ENCODE results near the gene SHC3.

SHC3 gene

DNA sequence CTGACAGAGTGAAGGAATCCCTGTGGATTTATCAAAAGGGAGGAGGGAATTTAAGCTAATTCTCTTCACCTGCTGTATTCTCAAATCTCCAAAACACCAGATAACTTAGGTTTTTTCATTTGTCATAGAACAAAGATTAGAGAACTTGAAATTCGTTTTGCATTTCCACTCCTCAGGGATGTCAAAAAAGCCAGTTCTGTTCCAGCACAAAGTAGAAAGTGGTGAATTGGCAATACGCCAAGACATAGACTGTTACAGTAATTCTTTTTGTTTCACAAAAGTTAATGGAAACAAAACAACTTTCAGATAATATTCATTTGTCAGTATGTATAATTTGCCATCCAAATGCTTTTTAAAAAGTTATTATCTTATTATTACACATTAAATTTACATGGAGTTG lies 172.4 kb downstream of the SHC3 start:
- H3K27me3 Mint-ChIP-seq = peaks cover 15% of the 10 kb centered on the region
- no peaks in the 10 kb centered on the region for H3K9me3 Mint-ChIP-seq
- H3K4me3 Mint-ChIP-seq = no peak overlapping the region
- no peaks in the 10 kb centered on the region for H3K4me1 Mint-ChIP-seq
- no peak overlapping the region for H3K27ac Mint-ChIP-seq
- no peaks in the 10 kb centered on the region for H3K36me3 Mint-ChIP-seq

DNA sequence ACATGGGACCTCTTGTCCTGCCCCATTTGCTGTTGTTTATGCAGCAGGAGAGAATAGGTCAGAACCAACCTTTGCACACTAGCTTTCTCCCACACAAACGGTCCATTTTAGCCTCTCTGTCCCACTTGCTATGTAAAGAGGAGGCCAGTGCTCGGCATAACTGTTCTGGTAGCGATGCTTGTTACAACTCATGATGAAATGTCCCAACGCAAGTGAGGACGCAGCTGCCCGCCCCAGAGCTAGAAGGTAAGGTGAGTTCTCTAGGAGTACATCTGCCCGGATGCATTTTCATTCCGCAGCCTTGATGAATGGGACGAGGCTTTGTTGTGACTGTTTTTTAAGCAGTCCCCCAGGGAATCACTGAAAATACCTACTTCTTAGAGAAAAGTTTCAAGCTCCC lies 173.3 kb downstream of the SHC3 start:
- Mint-ChIP-seq H3K4me1 (peaks cover 5% of the 10 kb centered on the region), H3K9me3 (no peaks in the 10 kb centered on the region), H3K27ac (no peak overlapping the region), H3K36me3 (no peaks in the 10 kb centered on the region), H3K27me3 (peaks cover 15% of the 10 kb centered on the region), H3K4me3 (no peak overlapping the region)

DNA sequence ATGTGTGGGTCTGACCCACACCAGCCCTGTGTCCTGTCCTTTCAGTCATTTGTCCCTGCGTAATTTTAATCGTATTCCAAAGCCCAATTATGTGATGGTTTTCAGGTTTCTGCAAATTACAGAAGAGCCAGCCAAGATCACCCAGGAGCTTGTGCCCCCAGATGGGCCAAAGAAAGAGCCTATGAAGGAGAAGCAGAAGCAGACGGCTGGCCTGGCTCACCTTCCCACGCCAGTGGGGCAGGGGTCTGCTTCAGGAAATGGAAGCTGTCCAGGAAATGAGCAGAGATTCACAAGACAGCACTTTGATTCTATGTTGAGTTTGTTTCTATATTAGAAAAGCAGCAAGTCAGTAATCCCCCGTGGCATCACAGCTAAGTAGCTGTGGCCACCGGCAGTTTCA lies 175.6 kb downstream of the SHC3 start:
- no peak overlapping the region for H3K27ac Mint-ChIP-seq
- no peaks in the 10 kb centered on the region for H3K36me3 Mint-ChIP-seq
- no peak overlapping the region for H3K4me3 Mint-ChIP-seq
- peaks cover 5% of the 10 kb centered on the region for H3K4me1 Mint-ChIP-seq
- H3K27me3 Mint-ChIP-seq = peaks cover 15% of the 10 kb centered on the region
- no peaks in the 10 kb centered on the region for H3K9me3 Mint-ChIP-seq

GRCh38 chr9:89001917-89002540 lies 176.6 kb downstream of the SHC3 start:
- Mint-ChIP-seq H3K4me1 (peaks cover 5% of the 10 kb centered on the region), H3K27ac (no peak overlapping the region), H3K36me3 (no peaks in the 10 kb centered on the region), H3K27me3 (peaks cover 11% of the 10 kb centered on the region), H3K9me3 (no peaks in the 10 kb centered on the region), H3K4me3 (no peak overlapping the region)

- no peaks in the 10 kb centered on the region for H3K9me3 Mint-ChIP-seq
- H3K36me3 Mint-ChIP-seq = no peaks in the 10 kb centered on the region
- H3K27ac Mint-ChIP-seq = no peak overlapping the region
- peaks cover 5% of the 10 kb centered on the region for H3K4me1 Mint-ChIP-seq
- H3K27me3 Mint-ChIP-seq = peaks cover 11% of the 10 kb centered on the region
- H3K4me3 Mint-ChIP-seq = no peak overlapping the region
Observed at GRCh38 chr9:89000973-89001916, 177.4 kb downstream of the SHC3 start.

DNA sequence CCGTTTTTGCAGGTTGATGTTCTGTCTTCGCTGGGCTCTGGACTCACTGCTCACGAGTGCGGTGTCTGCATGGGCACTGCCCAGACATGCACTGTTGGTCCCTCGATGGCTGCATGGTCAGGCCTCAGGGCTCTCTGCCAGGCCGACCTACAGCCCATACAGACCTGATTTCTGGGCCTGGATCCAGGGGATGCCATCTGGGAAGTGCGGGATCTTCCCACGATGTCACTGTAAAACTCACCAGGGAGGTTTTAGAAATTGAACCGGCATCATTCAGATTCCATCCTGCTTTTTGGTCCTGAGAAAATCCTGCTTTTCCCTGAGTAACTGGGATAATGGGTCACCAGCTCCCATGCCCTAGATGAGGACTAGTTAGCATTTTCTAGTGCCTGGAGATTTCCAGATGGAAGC lies 178.2 kb downstream of the SHC3 start:
- Mint-ChIP-seq H3K27ac (peak overlapping the region; percentile 55), H3K36me3 (no peaks in the 10 kb centered on the region), H3K27me3 (peaks cover 14% of the 10 kb centered on the region), H3K9me3 (no peaks in the 10 kb centered on the region), H3K4me3 (no peak overlapping the region), H3K4me1 (peaks cover 5% of the 10 kb centered on the region)

DNA sequence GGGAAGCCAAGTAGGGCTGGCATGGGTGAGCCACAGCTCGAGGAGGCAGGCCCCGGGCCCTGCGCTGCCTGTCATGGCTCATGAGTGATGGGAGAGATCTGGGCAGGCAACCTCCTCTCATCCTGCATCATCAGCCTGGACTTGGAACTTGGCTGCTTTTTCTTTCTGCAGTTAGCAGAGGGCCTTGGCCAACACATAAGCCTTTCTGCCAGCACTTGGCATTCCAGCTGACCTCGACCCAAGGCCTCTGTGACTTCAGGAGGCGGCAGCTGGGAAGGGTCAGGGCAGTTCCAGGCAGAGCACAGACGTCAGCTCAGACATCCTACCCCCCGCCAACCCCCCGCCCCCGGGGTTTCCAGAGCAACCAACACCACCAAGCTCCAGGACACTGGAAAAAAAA lies 179.7 kb downstream of the SHC3 start:
- Mint-ChIP-seq H3K27me3 (peaks cover 24% of the 10 kb centered on the region), H3K36me3 (no peaks in the 10 kb centered on the region), H3K4me1 (peaks cover 5% of the 10 kb centered on the region)

GRCh38 chr9:88998503-88998902 lies 180.1 kb downstream of the SHC3 start:
- Mint-ChIP-seq H3K27ac (no peak overlapping the region), H3K36me3 (no peaks in the 10 kb centered on the region), H3K27me3 (peaks cover 28% of the 10 kb centered on the region), H3K4me3 (no peak overlapping the region), H3K4me1 (peaks cover 5% of the 10 kb centered on the region), H3K9me3 (no peaks in the 10 kb centered on the region)

More for the DNA sequence above, 179.7 kb downstream of the SHC3 start:
- Mint-ChIP-seq H3K9me3 (no peaks in the 10 kb centered on the region), H3K27ac (no peak overlapping the region), H3K4me3 (no peak overlapping the region)

DNA sequence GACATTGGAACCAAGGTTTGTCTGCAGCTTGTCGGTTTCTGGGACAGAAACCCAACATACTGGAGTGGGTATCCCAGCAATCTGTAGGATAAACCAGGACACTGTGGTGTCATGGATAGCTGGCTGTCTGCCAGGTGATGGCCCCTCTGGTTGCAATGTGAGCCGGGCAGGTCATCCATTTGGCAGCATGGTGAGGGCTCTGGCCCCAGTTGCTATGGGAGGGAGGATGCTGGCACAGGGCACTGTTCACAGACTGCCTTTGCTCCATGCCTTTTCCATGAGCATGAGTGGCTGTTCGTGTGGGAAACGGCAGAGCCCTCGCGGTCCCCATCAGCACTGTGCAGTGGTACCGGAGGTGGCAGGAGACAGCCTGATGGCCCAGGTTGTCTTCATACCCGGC lies 181.0 kb downstream of the SHC3 start:
- Mint-ChIP-seq H3K9me3 (no peaks in the 10 kb centered on the region), H3K36me3 (no peaks in the 10 kb centered on the region), H3K4me3 (no peak overlapping the region), H3K27ac (no peak overlapping the region), H3K4me1 (peaks cover 5% of the 10 kb centered on the region), H3K27me3 (peaks cover 33% of the 10 kb centered on the region)

DNA sequence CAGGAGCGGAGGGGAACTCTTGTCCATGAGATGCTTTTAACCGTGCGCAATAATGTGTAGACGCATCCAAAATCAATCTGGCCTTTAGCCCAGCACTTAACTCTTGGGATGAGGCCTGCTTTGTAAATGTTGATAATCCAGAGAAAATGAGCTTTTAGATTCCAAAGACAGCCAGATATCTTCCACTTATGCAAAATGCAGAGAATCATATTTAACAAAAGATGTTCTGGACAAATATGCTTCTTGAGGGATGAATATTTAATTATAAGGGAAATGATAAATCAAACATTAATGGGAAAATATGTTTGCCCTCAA lies 181.7 kb downstream of the SHC3 start:
- Mint-ChIP-seq H3K4me1 (peaks cover 10% of the 10 kb centered on the region), H3K27me3 (peaks cover 35% of the 10 kb centered on the region), H3K9me3 (no peaks in the 10 kb centered on the region), H3K4me3 (no peak overlapping the region), H3K27ac (no peak overlapping the region), H3K36me3 (no peaks in the 10 kb centered on the region)

DNA sequence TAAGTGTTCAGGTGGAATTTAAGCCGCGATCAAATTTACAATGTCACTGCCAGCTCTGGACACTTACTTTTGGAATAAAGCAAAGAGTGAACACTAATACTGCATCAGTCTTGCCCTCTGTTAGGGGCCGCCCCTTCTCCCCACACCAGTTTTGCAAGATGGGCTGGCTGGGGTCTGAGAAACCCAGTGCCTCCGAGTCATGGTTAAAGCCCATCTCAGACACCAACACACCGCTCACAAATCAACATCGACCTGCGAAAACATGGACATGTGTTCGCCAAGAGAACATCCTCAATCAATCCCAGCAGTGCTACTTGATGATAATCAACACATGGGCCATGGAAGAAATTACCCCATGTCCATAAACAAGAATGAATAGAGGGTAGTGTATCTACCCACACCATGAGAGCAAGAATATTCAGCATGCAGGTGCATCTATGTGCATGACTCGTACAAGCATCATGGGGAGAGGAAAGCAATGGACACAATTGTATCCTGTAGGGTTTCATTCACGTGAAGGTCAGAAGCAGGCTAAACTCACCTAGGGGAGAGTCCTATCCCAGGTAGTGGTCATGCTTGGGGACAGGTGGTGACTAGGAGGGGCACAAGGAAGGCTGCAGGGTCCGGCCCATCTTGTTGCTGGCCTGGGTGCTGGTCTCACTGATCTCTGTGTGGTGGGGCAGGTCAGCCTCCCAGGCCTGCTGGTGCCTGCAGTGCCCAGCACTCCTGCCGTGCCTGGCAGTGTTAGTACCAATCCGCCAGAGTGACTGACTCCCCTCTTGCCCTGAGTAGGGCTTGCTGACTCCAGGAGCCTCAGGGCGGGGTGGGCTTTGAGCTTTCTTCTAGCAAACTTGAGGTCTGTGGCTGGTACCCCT lies 182.3 kb downstream of the SHC3 start:
- Mint-ChIP-seq H3K4me3 (no peak overlapping the region), H3K4me1 (peaks cover 12% of the 10 kb centered on the region), H3K27me3 (peaks cover 32% of the 10 kb centered on the region), H3K36me3 (no peaks in the 10 kb centered on the region), H3K27ac (no peak overlapping the region), H3K9me3 (no peaks in the 10 kb centered on the region)

GRCh38 chr9:88995627-88996026 lies 183.0 kb downstream of the SHC3 start:
- H3K4me3 Mint-ChIP-seq = no peak overlapping the region
- H3K4me1 Mint-ChIP-seq = peaks cover 7% of the 10 kb centered on the region
- H3K36me3 Mint-ChIP-seq = no peaks in the 10 kb centered on the region
- H3K27me3 Mint-ChIP-seq = peaks cover 32% of the 10 kb centered on the region
- no peak overlapping the region for H3K27ac Mint-ChIP-seq
- no peaks in the 10 kb centered on the region for H3K9me3 Mint-ChIP-seq

GRCh38 chr9:88995200-88995577 lies 183.4 kb downstream of the SHC3 start:
- H3K9me3 Mint-ChIP-seq = no peaks in the 10 kb centered on the region
- H3K4me3 Mint-ChIP-seq = no peak overlapping the region
- H3K27ac Mint-ChIP-seq = no peak overlapping the region
- H3K27me3 Mint-ChIP-seq = peaks cover 32% of the 10 kb centered on the region
- peaks cover 11% of the 10 kb centered on the region for H3K4me1 Mint-ChIP-seq
- no peaks in the 10 kb centered on the region for H3K36me3 Mint-ChIP-seq

DNA sequence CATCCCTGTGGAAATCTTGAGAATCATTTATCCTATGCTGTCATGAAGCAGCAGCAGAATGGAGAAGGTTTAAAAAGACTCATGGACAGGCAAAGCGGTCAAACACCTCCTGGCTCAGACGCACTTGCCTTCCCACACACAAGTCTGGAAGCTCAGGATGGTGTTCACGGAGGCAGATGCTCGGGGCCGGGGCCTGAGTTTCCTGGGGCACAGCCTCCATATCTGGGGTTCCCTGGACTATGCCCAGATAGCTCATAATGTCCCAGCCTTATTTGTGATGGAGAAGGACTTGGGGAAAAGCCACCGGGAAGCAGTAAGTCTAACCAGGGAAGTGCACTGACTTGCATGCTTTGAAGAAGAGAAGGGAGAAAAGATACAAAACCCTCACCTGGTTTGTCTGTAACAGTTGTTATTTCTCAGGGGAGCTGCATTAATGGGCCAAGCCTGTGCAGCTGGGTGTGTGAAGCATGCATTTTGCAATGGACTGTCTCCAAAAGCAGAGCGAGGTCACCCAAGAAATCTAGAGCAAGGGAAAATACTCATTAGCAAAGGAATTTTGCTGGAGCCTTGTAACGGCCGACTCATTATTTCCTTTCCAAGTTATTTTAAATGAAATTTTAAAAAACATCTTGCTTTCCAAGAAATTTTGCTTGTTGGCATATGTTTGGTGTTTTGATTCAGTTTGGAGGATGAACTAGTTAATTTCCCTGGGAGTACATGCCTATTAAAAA lies 184.0 kb downstream of the SHC3 start:
- Mint-ChIP-seq H3K4me1 (peaks cover 16% of the 10 kb centered on the region), H3K27ac (no peak overlapping the region), H3K4me3 (no peak overlapping the region), H3K36me3 (no peaks in the 10 kb centered on the region), H3K9me3 (no peaks in the 10 kb centered on the region), H3K27me3 (peaks cover 32% of the 10 kb centered on the region)

- H3K27me3 Mint-ChIP-seq = peaks cover 32% of the 10 kb centered on the region
- H3K27ac Mint-ChIP-seq = no peak overlapping the region
- H3K4me3 Mint-ChIP-seq = no peak overlapping the region
- H3K36me3 Mint-ChIP-seq = no peaks in the 10 kb centered on the region
- H3K4me1 Mint-ChIP-seq = peaks cover 23% of the 10 kb centered on the region
- no peaks in the 10 kb centered on the region for H3K9me3 Mint-ChIP-seq
Observed at GRCh38 chr9:88993871-88994460, 184.7 kb downstream of the SHC3 start.

Measured in activated naive CD4-positive, alpha-beta T cell treated with anti-CD3 and anti-CD28 coated beads, Interleukin-2, amount 50 U/mL, for 24 hours (primary cell).